GM12891 (cell line): Measurements from ENCODE around the gene NT5DC4.

Source experiments
- POLR2A ChIP-seq: IDR thresholded peaks from 2 replicates; pipeline ENCODE4 v1.6.1; 2011; ENCODE audit warnings: low read depth, low read length, control low read depth
- POLR2AphosphoS5 ChIP-seq: IDR thresholded peaks from 2 replicates; pipeline ENCODE4 v1.6.1; 2011; ENCODE audit warnings: low read depth, low read length, control low read depth
- POU2F2 ChIP-seq: IDR thresholded peaks from 2 replicates; pipeline ENCODE4 v1.6.1; 2011; ENCODE audit warnings: low read depth, mild to moderate bottlenecking, control low read depth, low read length, moderate library complexity
- SPI1 ChIP-seq: IDR thresholded peaks from 2 replicates; pipeline ENCODE4 v1.6.1; 2011; ENCODE audit warnings: low read depth, low read length, control low read depth
- TAF1 ChIP-seq: IDR thresholded peaks from 2 replicates; pipeline ENCODE4 v1.6.1; 2011; ENCODE audit warnings: low read depth, low read length, control low read depth

- TF ChIP-seq POLR2A (no peak), POU2F2 (no peak), POLR2AphosphoS5 (no peak), TAF1 (no peak), SPI1 (no peak)
These were observed 47.6 kb downstream of the NT5DC4 start for GRCh38 chr2:112768432-112768831.
